Vagina (tissue), 2 donors: ENCODE data around the gene COL9A3. TPM values are rescaled to one million over a fixed set of nuclear protein-coding genes. Genes with fewer than 3 reads are reported as not detected.

ENCODE experiments used
- DNase-seq, 2 donors: peaks; one replicate each; pipeline ENCODE4 v3.0.0-alpha.2; 2017; ENCODE audit errors: extremely low spot score in 2 of 2
- H3K27ac ChIP-seq: fragments of 200-600 bp; sonication (generic); one replicate; pipeline ENCODE4 v1.5.1; 2019
- H3K27me3 ChIP-seq: fragments of 200-600 bp; sonication (generic); one replicate; pipeline ENCODE4 v1.5.1; 2019
- H3K36me3 ChIP-seq, 2 donors: fragments of 200-600 bp; sonication (generic); one replicate each; pipeline ENCODE4 v1.5.1; 2017 to 2019
- H3K4me1 ChIP-seq: fragments of 200-600 bp; sonication (generic); one replicate; pipeline ENCODE4 v1.5.1; 2019
- H3K4me3 ChIP-seq, 2 donors: fragments of 200-600 bp; sonication (generic); 1 replicate in 1 of 2; 2 replicates in 1 of 2; pipeline ENCODE4 v1.5.1; 2016 to 2019
- H3K9me3 ChIP-seq: fragments of 200-600 bp; sonication (generic); one replicate; pipeline ENCODE4 v1.5.1; 2019
- POLR2A ChIP-seq, 2 donors: fragments of 450-650 bp; IDR thresholded peaks; one replicate each; pipeline ENCODE4 v1.6.1; 2017; ENCODE audit warnings: antibody characterized with exemption in 2 of 2, mild to moderate bottlenecking in 2 of 2, moderate library complexity in 2 of 2
- POLR2AphosphoS5 ChIP-seq, 2 donors: sonication (generic); formaldehyde crosslinking; IDR thresholded peaks; one replicate each; pipeline ENCODE4 v1.9.0; 2017; ENCODE audit warnings: antibody characterized with exemption in 2 of 2, mild to moderate bottlenecking in 2 of 2, low read depth in 1 of 2; ENCODE audit not compliant: insufficient read depth in 1 of 2
- intact Hi-C: fragments of 100-400 bp; cut with DNase I; formaldehyde crosslinking; loops from one replicate; pipeline ENCODE4 v1.15.1; 2023
- total RNA-seq: library from RNA; depleted of rRNA; stranded (reverse); fragments of >200 nt; gene quantifications from one replicate; pipeline ENCODE4 v1.2.3, GENCODE V29; 2016
- TF ChIP-seq, protein P1 (sequence below), 3 experiments: fragments of 450-650 bp in 2 of 3; fragments of 200-600 bp in 1 of 3; sonication (generic) in 1 of 3; IDR thresholded peaks; one replicate each; pipeline ENCODE4 v1.5.1; 2017 to 2019; ENCODE audit warnings: antibody characterized with exemption in 3 of 3, mild to moderate bottlenecking in 2 of 3, moderate library complexity in 2 of 3

Gene COL9A3
- total RNA-seq, 1 donor from 2014 or later = 1.2 TPM

DNA sequence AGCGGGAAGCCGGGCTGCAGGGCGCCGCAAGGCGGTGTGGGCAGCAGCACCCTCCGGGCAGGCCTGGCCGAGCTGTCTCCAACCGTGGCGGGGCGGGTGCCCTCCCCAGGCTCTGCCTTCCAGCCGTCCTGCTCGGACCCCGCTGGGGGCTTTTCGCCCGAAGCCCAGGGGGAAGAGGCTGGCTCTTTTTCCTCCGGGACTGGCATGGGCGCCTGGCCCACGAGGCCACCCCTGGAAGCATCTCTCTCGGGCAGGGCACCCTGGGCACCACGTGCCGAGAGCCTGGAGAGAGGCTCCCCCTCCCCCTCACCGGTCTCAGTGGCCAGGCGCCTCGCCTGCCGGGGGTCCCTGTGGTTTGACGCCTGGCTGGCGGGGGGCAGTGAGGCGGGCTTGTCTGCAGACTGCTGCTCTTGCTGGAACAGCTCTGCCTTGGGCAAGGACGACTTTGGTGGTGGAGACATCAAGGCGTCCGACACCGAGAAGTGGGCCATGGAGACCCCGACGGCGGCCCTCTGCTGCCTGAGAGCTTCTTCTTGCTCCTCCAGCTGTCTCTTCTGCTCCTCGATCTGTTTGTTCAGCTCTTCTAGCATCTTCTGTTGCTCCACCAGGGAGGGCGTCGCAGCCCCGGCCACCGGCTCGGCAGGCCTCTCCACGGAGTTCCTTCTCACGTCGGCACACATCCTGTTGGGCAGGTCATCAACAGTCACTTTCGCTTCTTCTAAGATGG, 64.2 kb downstream of the COL9A3 start:
- DNase-seq = no peak
- Histone ChIP-seq H3K27me3 (no peaks in the 10 kb centered on the region), H3K4me3 (no peak overlapping the region), H3K4me1 (peaks cover 12% of the 10 kb centered on the region), H3K9me3 (no peaks in the 10 kb centered on the region), H3K36me3 (peaks cover 0 to 5% of the 10 kb centered on the region in 2 donors), H3K27ac (no peak overlapping the region)
- intact Hi-C loops = no loop called here
- TF ChIP-seq POLR2A (IDR thresholded peaks at IDR 0.05) = no peak
- no peak for TF ChIP-seq POLR2AphosphoS5 (IDR thresholded peaks at IDR 0.05; ENCODE audit: insufficient read depth in 1 of 2, low read depth in 1 of 2)
- TF ChIP-seq, protein P1, sequence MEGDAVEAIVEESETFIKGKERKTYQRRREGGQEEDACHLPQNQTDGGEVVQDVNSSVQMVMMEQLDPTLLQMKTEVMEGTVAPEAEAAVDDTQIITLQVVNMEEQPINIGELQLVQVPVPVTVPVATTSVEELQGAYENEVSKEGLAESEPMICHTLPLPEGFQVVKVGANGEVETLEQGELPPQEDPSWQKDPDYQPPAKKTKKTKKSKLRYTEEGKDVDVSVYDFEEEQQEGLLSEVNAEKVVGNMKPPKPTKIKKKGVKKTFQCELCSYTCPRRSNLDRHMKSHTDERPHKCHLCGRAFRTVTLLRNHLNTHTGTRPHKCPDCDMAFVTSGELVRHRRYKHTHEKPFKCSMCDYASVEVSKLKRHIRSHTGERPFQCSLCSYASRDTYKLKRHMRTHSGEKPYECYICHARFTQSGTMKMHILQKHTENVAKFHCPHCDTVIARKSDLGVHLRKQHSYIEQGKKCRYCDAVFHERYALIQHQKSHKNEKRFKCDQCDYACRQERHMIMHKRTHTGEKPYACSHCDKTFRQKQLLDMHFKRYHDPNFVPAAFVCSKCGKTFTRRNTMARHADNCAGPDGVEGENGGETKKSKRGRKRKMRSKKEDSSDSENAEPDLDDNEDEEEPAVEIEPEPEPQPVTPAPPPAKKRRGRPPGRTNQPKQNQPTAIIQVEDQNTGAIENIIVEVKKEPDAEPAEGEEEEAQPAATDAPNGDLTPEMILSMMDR (IDR thresholded peaks at IDR 0.05) = no peak

DNA sequence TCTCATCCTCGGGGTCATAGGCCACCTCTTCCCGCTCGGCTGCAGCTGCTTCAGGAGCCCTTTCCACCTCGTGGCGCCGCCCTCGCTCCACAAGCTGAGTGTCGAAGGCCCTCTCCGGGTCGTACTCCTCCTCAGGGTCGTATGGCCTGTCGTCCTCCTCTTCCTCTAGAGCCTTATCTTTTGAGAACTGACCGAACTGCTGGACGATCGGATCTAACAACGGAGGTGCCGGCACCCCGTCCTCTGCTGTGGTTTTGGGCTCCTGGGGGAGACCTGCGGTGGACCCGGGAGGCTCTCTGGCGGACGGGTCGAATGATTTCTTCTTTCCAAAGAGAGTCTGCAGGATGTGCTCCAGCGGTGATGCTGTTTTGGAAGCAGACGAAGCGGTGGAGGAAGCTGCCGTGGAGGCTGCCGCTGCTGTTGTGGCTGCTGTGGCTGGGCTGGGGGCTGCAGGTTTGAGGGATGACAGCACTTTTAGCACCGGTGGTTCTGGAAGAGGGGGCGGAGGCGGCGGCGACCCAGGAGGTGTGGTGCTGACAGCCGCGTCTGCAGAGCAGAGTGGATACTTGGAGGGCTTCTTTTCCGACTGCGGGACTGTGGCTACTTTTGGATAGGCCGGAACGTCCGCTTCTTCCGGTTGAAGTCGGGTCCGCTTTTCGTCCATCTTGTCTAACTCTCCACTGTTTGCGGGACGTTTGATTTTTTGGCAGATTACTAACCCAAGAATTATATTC, 65.0 kb downstream of the COL9A3 start:
- intact Hi-C loops = no loop called here
- H3K4me1 ChIP-seq = peaks cover 5% of the 10 kb centered on the region
- no peaks in the 10 kb centered on the region for H3K9me3 ChIP-seq
- no peak for DNase-seq
- no peak for TF ChIP-seq POLR2A (IDR thresholded peaks at IDR 0.05)
- TF ChIP-seq, protein P1 (IDR thresholded peaks at IDR 0.05) = no peak
- no peak for TF ChIP-seq POLR2AphosphoS5 (IDR thresholded peaks at IDR 0.05; ENCODE audit: insufficient read depth in 1 of 2, low read depth in 1 of 2)
- no peaks in the 10 kb centered on the region for H3K27me3 ChIP-seq
- H3K36me3 ChIP-seq = peaks cover 0 to 5% of the 10 kb centered on the region in 2 donors
- no peak overlapping the region for H3K4me3 ChIP-seq
- no peak overlapping the region for H3K27ac ChIP-seq

DNA sequence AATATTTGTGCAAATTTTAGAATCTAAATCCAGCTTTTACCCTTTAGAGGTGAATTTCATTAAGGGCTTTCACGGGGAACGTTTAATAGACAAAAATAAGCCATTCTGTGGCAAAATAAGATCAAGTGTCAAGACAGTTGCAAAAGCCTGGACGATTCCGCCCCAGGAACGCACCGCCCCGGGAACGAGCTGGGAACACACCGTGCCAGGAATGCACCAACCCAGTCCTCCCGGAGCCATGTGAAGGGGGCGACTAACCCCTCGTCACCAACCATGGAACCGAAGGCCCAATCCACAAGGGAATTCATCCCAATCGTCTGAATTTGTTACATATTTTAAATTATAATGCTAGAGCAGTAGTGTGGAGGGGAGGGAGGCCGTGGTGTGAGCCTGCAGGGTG, 65.6 kb downstream of the COL9A3 start:
- H3K9me3 ChIP-seq = no peaks in the 10 kb centered on the region
- no peak for TF ChIP-seq POLR2AphosphoS5 (IDR thresholded peaks at IDR 0.05; ENCODE audit: insufficient read depth in 1 of 2, low read depth in 1 of 2)
- no peak for TF ChIP-seq POLR2A (IDR thresholded peaks at IDR 0.05)
- TF ChIP-seq, protein P1 (IDR thresholded peaks at IDR 0.05) = no peak
- H3K4me3 ChIP-seq = no peak overlapping the region
- no peaks in the 10 kb centered on the region for H3K4me1 ChIP-seq
- no peaks in the 10 kb centered on the region for H3K27me3 ChIP-seq
- no peak overlapping the region for H3K27ac ChIP-seq
- intact Hi-C loops = no loop called here
- no peak for DNase-seq
- peaks cover 0 to 5% of the 10 kb centered on the region in 2 donors for H3K36me3 ChIP-seq

DNA sequence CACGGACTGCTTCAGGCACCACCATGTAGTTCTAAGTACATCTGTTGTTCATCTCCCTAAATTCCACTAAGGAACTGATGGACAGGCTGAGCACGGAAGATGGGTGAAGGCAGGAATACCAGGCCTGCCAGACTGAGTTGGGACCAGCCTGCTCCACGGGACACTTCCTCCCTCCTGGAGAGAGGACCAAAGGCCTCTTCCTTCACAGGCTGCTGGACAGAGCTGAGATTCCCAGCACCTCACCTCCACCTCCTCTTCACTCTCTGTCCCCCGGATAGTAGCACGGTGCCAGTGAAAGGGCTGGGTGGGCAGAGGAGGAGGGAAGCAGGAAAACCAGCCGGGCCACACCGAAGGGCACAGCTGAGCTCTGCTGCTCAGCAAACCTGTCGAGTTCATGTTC, 67.7 kb downstream of the COL9A3 start:
- intact Hi-C loops = no loop called here
- H3K4me3 ChIP-seq = no peak overlapping the region
- H3K27ac ChIP-seq = no peak overlapping the region
- DNase-seq = no peak
- H3K4me1 ChIP-seq = no peaks in the 10 kb centered on the region
- TF ChIP-seq POLR2A (IDR thresholded peaks at IDR 0.05) (no peak), POLR2AphosphoS5 (IDR thresholded peaks at IDR 0.05; ENCODE audit: insufficient read depth in 1 of 2, low read depth in 1 of 2) (no peak)
- TF ChIP-seq, protein P1 (IDR thresholded peaks at IDR 0.05) = no peak
- peaks cover 0 to 23% of the 10 kb centered on the region in 2 donors for H3K36me3 ChIP-seq
- no peaks in the 10 kb centered on the region for H3K9me3 ChIP-seq
- no peaks in the 10 kb centered on the region for H3K27me3 ChIP-seq
